Cardiac septum (tissue), 1 donor: ENCODE measurements around the gene TP53. TPM values are rescaled to one million over a fixed set of nuclear protein-coding genes. Genes with fewer than 3 reads are reported as not detected.

Experiments
- DNase-seq: peaks from one replicate; pipeline ENCODE4 v3.0.0-alpha.2; 2020; ENCODE audit warnings: low spot score
- intact Hi-C: fragments of 100-400 bp; cut with DNase I; formaldehyde crosslinking; loops from one replicate; pipeline ENCODE4 v1.14.0; 2022
- long read RNA-seq: library from polyadenylated mRNA; unstranded; transcript quantifications from one replicate; pipeline ENCODE4 v2.0.0, GENCODE V29; 2021
- total RNA-seq: library from RNA; stranded (reverse); fragmentation: NEBNext Ultra II Directional; extraction: Animal tissue kit (Norgen Biotek cat#: 25700); gene quantifications from one replicate; pipeline ENCODE4 v1.2.1, GENCODE V29; 2021
- donor health status: DM: no; HTN: no; CAD: no.

Gene TP53
- total RNA-seq: 17.5 TPM
- long read RNA-seq, transcript TP53-227 (11 exons, 2,579 nt): major isoform, 6 of 13 reads
- long read RNA-seq, partial matches to known transcripts: 7 of 13 reads
- long read RNA-seq, other reads (novel, unspliced or antisense): 0 of 13 reads

GRCh38 chr17:7687072-7687907, at the start of gene TP53:
TSS of gene TP53 (minus strand) at chr17:7687490. CDS start at chr17:7676594, 10,896 bp downstream.
- peak; percentile 94 for DNase-seq
- intact Hi-C loops: loop anchor here (2.0 to 5.0 kb wide), 3 partner anchors 56 to 104 kb away; partner anchors contain the start of genes FXR2, MPDU1 and SHBG

- intact Hi-C loops: no loop called here
- DNase-seq: no peak
These were observed 45.8 kb upstream of the TP53 start for GRCh38 chr17:7732981-7733539.

- intact Hi-C loops: no loop called here
- no peak for DNase-seq
These were observed 42.5 kb upstream of the TP53 start for GRCh38 chr17:7729816-7730215.

- DNase-seq: no peak
These were observed 40.6 kb upstream of the TP53 start for GRCh38 chr17:7727886-7728285.

GRCh38 chr17:7721612-7722011, 34.3 kb upstream of the TP53 start:
- intact Hi-C loops: no loop called here
- DNase-seq: no peak

More at GRCh38 chr17:7727886-7728285, 40.6 kb upstream of the TP53 start:
- intact Hi-C loops: no loop called here

- DNase-seq: no peak
- intact Hi-C loops: no loop called here
These were observed 32.8 kb upstream of the TP53 start for GRCh38 chr17:7720125-7720524.

GRCh38 chr17:7719661-7720060, 32.4 kb upstream of the TP53 start:
- intact Hi-C loops: no loop called here
- no peak for DNase-seq

GRCh38 chr17:7717756-7718350, 30.6 kb upstream of the TP53 start:
- no peak for DNase-seq

GRCh38 chr17:7716901-7717755, 29.8 kb upstream of the TP53 start, which contains the start of gene DNAH2:
TSS of gene DNAH2 (plus strand) at chr17:7717744. CDS start at chr17:7719735, 1,991 bp downstream.
- intact Hi-C loops: loop anchor here (1.0 kb wide), 1 partner anchor 29 kb away; the partner anchor contains the start of gene WRAP53
- peak; percentile 83 for DNase-seq

More at GRCh38 chr17:7717756-7718350, 30.6 kb upstream of the TP53 start:
- intact Hi-C loops: loop anchor here (1.0 kb wide), 1 partner anchor 30 kb away; the partner anchor contains the start of gene WRAP53

GRCh38 chr17:7715936-7716886, 28.9 kb upstream of the TP53 start:
- intact Hi-C loops: no loop called here
- DNase-seq: no peak

- intact Hi-C loops: no loop called here
- no peak for DNase-seq
These were observed 27.7 kb upstream of the TP53 start for GRCh38 chr17:7714721-7715594.

GRCh38 chr17:7713782-7714181, 26.5 kb upstream of the TP53 start:
- no peak for DNase-seq
- intact Hi-C loops: no loop called here

GRCh38 chr17:7712111-7712771, 25.0 kb upstream of the TP53 start:
- DNase-seq: no peak
- intact Hi-C loops: no loop called here

- DNase-seq: no peak
- intact Hi-C loops: no loop called here
These were observed 23.9 kb upstream of the TP53 start for GRCh38 chr17:7711051-7711755.

GRCh38 chr17:7710301-7710700, 23.0 kb upstream of the TP53 start:
- intact Hi-C loops: no loop called here
- DNase-seq: no peak

- intact Hi-C loops: no loop called here
- DNase-seq: no peak
These were observed 21.7 kb upstream of the TP53 start for GRCh38 chr17:7709031-7709430.
